C4-2B (cell line): ENCODE results near the gene NCF2.

Source experiments
- H3K27ac ChIP-seq: fragments of 450-650 bp; 2 replicates; pipeline ENCODE4 v1.5.1; 2017
- CTCF ChIP-seq: fragments of 450-650 bp; conservative IDR thresholded peaks from 2 replicates; pipeline ENCODE4 v1.5.1; 2017; ENCODE audit warnings: mild to moderate bottlenecking
- ZFX ChIP-seq: fragments of 450-650 bp; IDR thresholded peaks from 2 replicates; pipeline ENCODE4 v1.6.1; 2017

Gene NCF2

GRCh38 chr1:183590244-183591191 lies at the start of gene NCF2:
TSS of gene NCF2 (minus strand) at chr1:183590459. CDS start at chr1:183590329, 130 bp downstream.
- no peak for TF ChIP-seq ZFX
- H3K27ac ChIP-seq = no peak within 1 kb of the TSS

- H3K27ac ChIP-seq = no peak overlapping the region
- no peak for TF ChIP-seq CTCF
- TF ChIP-seq ZFX = no peak
These were observed 48.6 kb upstream of the NCF2 start for GRCh38 chr1:183638649-183639387.

GRCh38 chr1:183636783-183637182 lies 46.5 kb upstream of the NCF2 start:
- TF ChIP-seq CTCF (no peak), ZFX (no peak)
- H3K27ac ChIP-seq = no peak overlapping the region

GRCh38 chr1:183636334-183636682 lies 46.0 kb upstream of the NCF2 start:
- TF ChIP-seq CTCF (no peak), ZFX (no peak)
- H3K27ac ChIP-seq = peak overlapping the region; percentile 16; the same call in 1 of the 2 replicates

- TF ChIP-seq CTCF (no peak), ZFX (no peak; the same call in 1 of the 2 replicates)
These were observed 45.5 kb upstream of the NCF2 start, which contains the start of gene ARPC5 for GRCh38 chr1:183635606-183636333. TSS of gene ARPC5 (minus strand) at chr1:183635783. CDS start at chr1:183635659, 124 bp downstream.

GRCh38 chr1:183635099-183635605 lies 44.9 kb upstream of the NCF2 start:
- TF ChIP-seq ZFX (peak; percentile 68; the same call in 1 of the 2 replicates), CTCF (no peak)
- peak overlapping the region; percentile 86 for H3K27ac ChIP-seq

More at GRCh38 chr1:183635606-183636333, 45.5 kb upstream of the NCF2 start, which contains the start of gene ARPC5:
- peak within 1 kb of the TSS; percentile 86 for H3K27ac ChIP-seq

GRCh38 chr1:183634429-183635065 lies 44.3 kb upstream of the NCF2 start:
- TF ChIP-seq ZFX = no peak
- no peak for TF ChIP-seq CTCF
- peak overlapping the region; percentile 86 for H3K27ac ChIP-seq
